ENCODE measurements around the gene ZMYM4.
"Not testable (repeated sequence)": the region's sequence is repeated elsewhere in the genome, so short reads cannot be mapped to it uniquely, and the experiment has no call there.

DNA sequence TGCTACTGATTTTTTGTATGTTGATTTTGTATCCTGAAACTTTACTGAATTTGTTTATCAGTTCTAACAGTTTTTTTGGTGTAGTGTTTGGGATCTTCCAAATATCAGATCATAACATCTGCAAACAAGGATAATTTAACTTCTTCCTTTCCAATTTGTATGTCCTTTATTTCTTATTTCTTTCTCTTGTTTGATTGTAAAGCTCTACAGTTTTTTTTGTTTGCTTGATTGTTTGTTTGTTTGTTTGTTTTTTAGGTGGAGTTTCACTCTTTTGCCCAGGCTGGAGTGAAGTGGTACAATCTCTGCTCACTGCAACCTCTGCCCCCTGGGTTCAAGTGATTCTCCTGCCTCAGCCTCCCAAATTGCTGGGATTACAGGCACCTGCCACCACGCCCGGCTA, 31.7 kb upstream of the ZMYM4 start:
- not testable (repeated sequence) for TF ChIP-seq EZH2 (IDR thresholded peaks at IDR 0.05; ENCODE audit: insufficient read depth, poor library complexity, severe bottlenecking); EZH2phosphoT487 (IDR thresholded peaks at IDR 0.05; ENCODE audit: insufficient read depth, low read depth)

Data from GM23248 (cell line).